Amniotic epithelial cell (primary cell): ENCODE data around the gene AIMP2.
"Not testable (repeated sequence)": the region's sequence is repeated elsewhere in the genome, so short reads cannot be mapped to it uniquely, and the experiment has no call there.

Experiments used
- DNase-seq: peaks from one replicate; pipeline ENCODE4 v3.0.0-alpha.2; 2010; ENCODE audit warnings: low read depth

Gene AIMP2

GRCh38 chr7:6008668-6009611, at the start of gene AIMP2, which contains the start of gene PMS2:
Gene AIMP2, plus strand, starts transcription at chr7:6009272. Its CDS starts 92 bp downstream, at chr7:6009364.
Gene PMS2, minus strand, starts transcription at chr7:6009049. Its CDS starts 30 bp downstream, at chr7:6009019.
- DNase-seq = peak; percentile 98

- DNase-seq = not testable (repeated sequence)
These were observed 45.9 kb upstream of the AIMP2 start for GRCh38 chr7:5963205-5963604.

- not testable (repeated sequence) for DNase-seq
These were observed 45.3 kb upstream of the AIMP2 start for GRCh38 chr7:5963810-5964209.

GRCh38 chr7:5970347-5970911, 38.6 kb upstream of the AIMP2 start, which contains the start of gene RSPH10B:
Gene RSPH10B, minus strand, starts transcription at chr7:5970689. Its CDS starts 3,573 bp downstream, at chr7:5967116.
- DNase-seq = not testable (repeated sequence)

- DNase-seq = not testable (repeated sequence)
These were observed 35.5 kb upstream of the AIMP2 start for GRCh38 chr7:5973580-5973979.

GRCh38 chr7:5979680-5980314, 29.3 kb upstream of the AIMP2 start:
- not testable (repeated sequence) for DNase-seq

GRCh38 chr7:5987061-5987460, 22.0 kb upstream of the AIMP2 start:
- not testable (repeated sequence) for DNase-seq

- DNase-seq = peak; percentile 64
These were observed 11.8 kb upstream of the AIMP2 start for GRCh38 chr7:5997210-5997808.

GRCh38 chr7:6007386-6007785, 1.7 kb upstream of the AIMP2 start:
- DNase-seq = no peak

GRCh38 chr7:6007835-6008590, 1.1 kb upstream of the AIMP2 start:
- peak; percentile 29 for DNase-seq

- DNase-seq = not testable (repeated sequence)
These were observed 1.3 kb downstream of the AIMP2 start for GRCh38 chr7:6010370-6010769.

GRCh38 chr7:6011541-6011940, 2.5 kb downstream of the AIMP2 start:
- DNase-seq = no peak

GRCh38 chr7:6012355-6013104, 3.5 kb downstream of the AIMP2 start:
- peak; percentile 80 for DNase-seq

GRCh38 chr7:6015917-6016652, 7.0 kb downstream of the AIMP2 start:
- DNase-seq = peak; percentile 72

- no peak for DNase-seq
These were observed 7.5 kb downstream of the AIMP2 start for GRCh38 chr7:6016653-6016966.

GRCh38 chr7:6020371-6021286, 11.6 kb downstream of the AIMP2 start:
- DNase-seq = no peak

- DNase-seq = no peak
These were observed 13.6 kb downstream of the AIMP2 start for GRCh38 chr7:6022707-6023106.

GRCh38 chr7:6023974-6024435, 14.9 kb downstream of the AIMP2 start:
- no peak for DNase-seq
